ENCODE measurements around the gene CERS5.

CERS5 gene

DNA sequence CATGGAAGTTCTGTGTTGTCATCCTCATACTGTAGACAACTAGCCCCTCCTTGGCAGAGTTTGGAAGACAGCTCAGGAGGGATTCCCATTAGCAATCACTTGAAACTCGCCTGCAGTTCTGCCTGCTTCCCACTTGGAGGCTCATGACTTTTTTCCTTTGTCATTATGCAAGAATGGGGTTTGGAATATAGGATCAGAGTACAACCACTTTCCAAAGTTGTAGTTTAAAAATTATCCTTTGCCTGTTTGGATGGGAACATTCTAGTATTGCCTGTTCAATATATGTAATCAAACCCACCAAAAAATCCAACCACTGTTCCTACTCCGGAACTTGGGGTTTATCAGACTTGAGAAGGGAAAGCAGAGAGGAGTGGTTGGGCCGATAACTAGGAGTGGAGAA, 65.5 kb downstream of the CERS5 start:
- Histone ChIP-seq H3K36me3 (ENCODE audit: control insufficient read depth in 5 of 5, insufficient read depth in 5 of 5, low read length in 5 of 5) (peaks cover 6 to 51% (median 43%) of the 10 kb centered on the region in 5 donors), H3K27ac (ENCODE audit: low read depth, low read length) (peak overlapping the region; percentile 92)

GRCh38 chr12:50100561-50100960, 66.6 kb downstream of the CERS5 start:
- H3K9ac ChIP-seq (ENCODE audit: low read length in 5 of 5), result no peak overlapping the region
- peaks cover 12 to 54% (median 53%) of the 10 kb centered on the region in 5 donors for H3K36me3 ChIP-seq (ENCODE audit: control insufficient read depth in 5 of 5, insufficient read depth in 5 of 5, low read length in 5 of 5)
- H3K4me1 ChIP-seq (ENCODE audit: control insufficient read depth in 5 of 5, insufficient read depth in 5 of 5, low read length in 5 of 5), result peaks cover 21 to 45% (median 39%) of the 10 kb centered on the region in 5 donors
- H3K9me3 ChIP-seq (ENCODE audit: control insufficient read depth in 5 of 5, low read length in 5 of 5), result peaks cover 0 to 3% (median 0%) of the 10 kb centered on the region in 5 donors
- peaks cover 0 to 5% (median 0%) of the 10 kb centered on the region in 5 donors for H3K27me3 ChIP-seq (ENCODE audit: control insufficient read depth in 5 of 5, insufficient read depth in 4 of 5, low read length in 5 of 5)
- no peak overlapping the region for H3K4me3 ChIP-seq (ENCODE audit: low read depth in 1 of 5, low read length in 5 of 5)
- H3K27ac ChIP-seq (ENCODE audit: low read depth, low read length), result peak overlapping the region; percentile 49

More for the DNA sequence above, 65.5 kb downstream of the CERS5 start:
- Histone ChIP-seq H3K4me1 (ENCODE audit: control insufficient read depth in 5 of 5, insufficient read depth in 5 of 5, low read length in 5 of 5) (peaks cover 21 to 56% (median 50%) of the 10 kb centered on the region in 5 donors), H3K9ac (ENCODE audit: low read length in 5 of 5) (peak overlapping the region in 2 of 5 donors; percentile 69 to 100), H3K4me3 (ENCODE audit: low read depth in 1 of 5, low read length in 5 of 5) (peak overlapping the region in 1 of 5 donors; percentile 47), H3K9me3 (ENCODE audit: control insufficient read depth in 5 of 5, low read length in 5 of 5) (peaks cover 0 to 3% (median 0%) of the 10 kb centered on the region in 5 donors), H3K27me3 (ENCODE audit: control insufficient read depth in 5 of 5, insufficient read depth in 4 of 5, low read length in 5 of 5) (peaks cover 0 to 5% (median 0%) of the 10 kb centered on the region in 5 donors)

DNA sequence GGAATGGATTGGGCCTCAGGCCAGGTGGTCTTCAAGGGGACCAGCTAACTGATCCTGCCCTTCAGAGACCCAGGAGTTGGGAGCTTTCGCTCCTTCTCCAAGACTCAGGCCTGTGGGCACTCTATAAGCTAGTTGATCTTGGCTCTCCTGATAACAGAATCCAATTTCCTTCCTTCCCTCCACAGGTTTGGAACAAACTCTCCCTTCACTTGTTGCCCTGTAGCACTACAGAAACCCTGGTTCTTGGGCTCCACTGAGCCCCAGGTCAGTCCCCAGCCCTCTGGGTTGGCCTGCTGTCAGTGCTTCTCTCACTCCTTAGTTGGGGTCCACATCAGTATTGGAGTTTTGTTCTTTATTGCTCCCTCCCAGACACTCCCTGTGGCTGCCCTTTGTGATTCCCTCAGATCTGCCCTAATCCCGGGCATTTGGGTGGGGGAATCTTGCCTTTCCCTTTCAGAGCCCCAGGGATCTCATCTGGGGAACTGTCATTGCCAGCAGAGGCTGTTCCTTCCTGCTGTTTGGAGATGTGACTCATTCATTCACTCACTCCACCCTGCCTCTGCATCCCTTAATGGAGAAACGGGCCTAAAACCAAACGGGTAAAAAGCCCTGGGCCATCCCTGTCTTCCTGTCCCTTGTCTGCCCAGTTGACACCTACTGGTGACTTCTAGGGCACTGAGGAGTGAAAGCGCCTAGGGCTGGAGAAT, 67.7 kb downstream of the CERS5 start:
- H3K4me3 ChIP-seq (ENCODE audit: low read depth in 1 of 5, low read length in 5 of 5), result no peak overlapping the region
- H3K36me3 ChIP-seq (ENCODE audit: control insufficient read depth in 5 of 5, insufficient read depth in 5 of 5, low read length in 5 of 5), result peaks cover 12 to 65% (median 63%) of the 10 kb centered on the region in 5 donors
- H3K27me3 ChIP-seq (ENCODE audit: control insufficient read depth in 5 of 5, insufficient read depth in 4 of 5, low read length in 5 of 5), result peaks cover 0 to 5% (median 0%) of the 10 kb centered on the region in 5 donors

GRCh38 chr12:50097952-50098351, 69.2 kb downstream of the CERS5 start:
- Histone ChIP-seq H3K9me3 (ENCODE audit: control insufficient read depth in 5 of 5, low read length in 5 of 5) (peaks cover 0 to 3% (median 0%) of the 10 kb centered on the region in 5 donors), H3K4me1 (ENCODE audit: control insufficient read depth in 5 of 5, insufficient read depth in 5 of 5, low read length in 5 of 5) (peaks cover 17 to 27% (median 20%) of the 10 kb centered on the region in 5 donors), H3K27me3 (ENCODE audit: control insufficient read depth in 5 of 5, insufficient read depth in 4 of 5, low read length in 5 of 5) (peaks cover 0 to 5% (median 0%) of the 10 kb centered on the region in 5 donors), H3K4me3 (ENCODE audit: low read depth in 1 of 5, low read length in 5 of 5) (no peak overlapping the region), H3K9ac (ENCODE audit: low read length in 5 of 5) (no peak overlapping the region), H3K36me3 (ENCODE audit: control insufficient read depth in 5 of 5, insufficient read depth in 5 of 5, low read length in 5 of 5) (peaks cover 18 to 80% (median 74%) of the 10 kb centered on the region in 5 donors), H3K27ac (ENCODE audit: low read depth, low read length) (no peak overlapping the region)

More for the DNA sequence above, 67.7 kb downstream of the CERS5 start:
- peak overlapping the region in 3 of 5 donors; percentile 0 to 10 (median 1) for H3K9ac ChIP-seq (ENCODE audit: low read length in 5 of 5)
- peak overlapping the region; percentile 57 for H3K27ac ChIP-seq (ENCODE audit: low read depth, low read length)
- H3K4me1 ChIP-seq (ENCODE audit: control insufficient read depth in 5 of 5, insufficient read depth in 5 of 5, low read length in 5 of 5), result peaks cover 21 to 35% (median 34%) of the 10 kb centered on the region in 5 donors
- H3K9me3 ChIP-seq (ENCODE audit: control insufficient read depth in 5 of 5, low read length in 5 of 5), result peaks cover 0 to 3% (median 0%) of the 10 kb centered on the region in 5 donors

DNA sequence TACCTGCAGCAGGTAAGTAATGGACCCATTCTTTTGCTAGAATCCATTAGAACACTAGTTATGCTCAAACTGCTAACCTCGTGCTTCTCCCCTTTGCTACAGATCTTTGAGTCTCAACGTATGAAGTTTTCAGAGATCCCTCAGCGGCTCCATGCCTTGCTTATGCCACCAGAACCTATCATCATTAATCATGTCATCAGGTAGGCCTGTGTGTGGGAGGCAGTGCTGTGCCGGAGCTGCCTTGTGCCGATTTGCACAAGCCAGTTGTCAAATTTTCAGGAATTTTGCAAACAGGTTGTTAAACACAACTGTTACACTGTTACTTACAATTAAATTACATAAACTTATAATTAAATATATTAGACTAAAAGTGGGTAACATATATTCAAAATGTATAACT, 76.8 kb downstream of the CERS5 start:
- H3K36me3 ChIP-seq (ENCODE audit: control insufficient read depth in 5 of 5, insufficient read depth in 5 of 5, low read length in 5 of 5), result peaks cover 30 to 89% (median 73%) of the 10 kb centered on the region in 5 donors
- H3K27ac ChIP-seq (ENCODE audit: low read depth, low read length), result no peak overlapping the region
- H3K27me3 ChIP-seq (ENCODE audit: control insufficient read depth in 5 of 5, insufficient read depth in 4 of 5, low read length in 5 of 5), result no peaks in the 10 kb centered on the region
- H3K9ac ChIP-seq (ENCODE audit: low read length in 5 of 5), result peak overlapping the region in 1 of 5 donors; percentile 11
- no peaks in the 10 kb centered on the region for H3K9me3 ChIP-seq (ENCODE audit: control insufficient read depth in 5 of 5, low read length in 5 of 5)
- H3K4me1 ChIP-seq (ENCODE audit: control insufficient read depth in 5 of 5, insufficient read depth in 5 of 5, low read length in 5 of 5), result peaks cover 0 to 10% (median 7%) of the 10 kb centered on the region in 5 donors
- no peak overlapping the region for H3K4me3 ChIP-seq (ENCODE audit: low read depth in 1 of 5, low read length in 5 of 5)

DNA sequence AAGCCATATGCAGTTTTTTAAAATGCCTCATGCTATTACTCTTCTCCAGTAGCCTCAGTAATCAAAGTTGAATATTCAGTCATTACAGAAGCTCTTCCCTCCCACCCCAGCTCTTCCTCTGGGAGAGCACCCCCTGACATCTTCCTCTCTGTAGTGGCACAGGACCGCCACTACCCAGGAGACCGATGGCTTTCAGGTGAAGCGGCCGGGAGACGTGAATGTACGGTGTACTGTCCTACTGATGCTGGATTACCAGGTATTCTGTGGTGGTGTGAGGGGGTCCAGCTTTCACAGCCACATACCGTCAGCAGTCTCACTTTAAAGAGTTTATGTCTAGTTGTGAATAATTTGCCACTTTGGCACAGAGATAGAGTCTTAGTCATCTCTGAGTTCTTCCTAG, 77.4 kb downstream of the CERS5 start:
- no peaks in the 10 kb centered on the region for H3K9me3 ChIP-seq (ENCODE audit: control insufficient read depth in 5 of 5, low read length in 5 of 5)
- peaks cover under 1 to 11% (median 8%) of the 10 kb centered on the region in 5 donors for H3K4me1 ChIP-seq (ENCODE audit: control insufficient read depth in 5 of 5, insufficient read depth in 5 of 5, low read length in 5 of 5)
- no peak overlapping the region for H3K4me3 ChIP-seq (ENCODE audit: low read depth in 1 of 5, low read length in 5 of 5)
- no peaks in the 10 kb centered on the region for H3K27me3 ChIP-seq (ENCODE audit: control insufficient read depth in 5 of 5, insufficient read depth in 4 of 5, low read length in 5 of 5)
- no peak overlapping the region for H3K9ac ChIP-seq (ENCODE audit: low read length in 5 of 5)
- H3K36me3 ChIP-seq (ENCODE audit: control insufficient read depth in 5 of 5, insufficient read depth in 5 of 5, low read length in 5 of 5), result peaks cover 30 to 83% (median 67%) of the 10 kb centered on the region in 5 donors
- H3K27ac ChIP-seq (ENCODE audit: low read depth, low read length), result no peak overlapping the region

- Histone ChIP-seq H3K27ac (ENCODE audit: low read depth, low read length) (no peak overlapping the region), H3K4me3 (ENCODE audit: low read depth in 1 of 5, low read length in 5 of 5) (no peak overlapping the region), H3K36me3 (ENCODE audit: control insufficient read depth in 5 of 5, insufficient read depth in 5 of 5, low read length in 5 of 5) (peaks cover 24 to 73% (median 58%) of the 10 kb centered on the region in 5 donors), H3K27me3 (ENCODE audit: control insufficient read depth in 5 of 5, insufficient read depth in 4 of 5, low read length in 5 of 5) (no peaks in the 10 kb centered on the region), H3K9ac (ENCODE audit: low read length in 5 of 5) (no peak overlapping the region), H3K4me1 (ENCODE audit: control insufficient read depth in 5 of 5, insufficient read depth in 5 of 5, low read length in 5 of 5) (peaks cover 2 to 18% (median 15%) of the 10 kb centered on the region in 5 donors), H3K9me3 (ENCODE audit: control insufficient read depth in 5 of 5, low read length in 5 of 5) (no peaks in the 10 kb centered on the region)
Measured at GRCh38 chr12:50088577-50089335, 78.4 kb downstream of the CERS5 start.

DNA sequence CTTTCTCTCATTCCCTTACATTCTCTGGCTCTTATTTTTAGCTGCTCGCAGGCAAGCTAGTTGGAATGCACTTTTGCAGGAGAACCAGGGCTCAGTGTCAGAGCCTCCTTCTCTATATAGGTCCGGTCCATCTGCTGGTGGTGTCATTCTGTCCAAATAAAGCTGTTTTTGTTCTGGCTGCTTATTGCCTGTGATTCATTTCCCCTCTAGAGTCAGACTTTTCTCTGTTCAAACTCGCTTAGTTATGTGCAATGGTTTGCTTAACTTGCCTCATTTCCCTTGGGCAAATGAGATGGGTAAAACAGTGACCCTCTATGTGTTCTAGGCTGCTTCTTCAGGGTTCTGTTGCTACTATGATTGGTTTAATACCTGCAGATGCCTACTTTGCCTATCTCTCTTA, 79.2 kb downstream of the CERS5 start:
- no peak overlapping the region for H3K27ac ChIP-seq (ENCODE audit: low read depth, low read length)
- peaks cover 2 to 25% (median 19%) of the 10 kb centered on the region in 5 donors for H3K4me1 ChIP-seq (ENCODE audit: control insufficient read depth in 5 of 5, insufficient read depth in 5 of 5, low read length in 5 of 5)
- no peak overlapping the region for H3K9ac ChIP-seq (ENCODE audit: low read length in 5 of 5)

DNA sequence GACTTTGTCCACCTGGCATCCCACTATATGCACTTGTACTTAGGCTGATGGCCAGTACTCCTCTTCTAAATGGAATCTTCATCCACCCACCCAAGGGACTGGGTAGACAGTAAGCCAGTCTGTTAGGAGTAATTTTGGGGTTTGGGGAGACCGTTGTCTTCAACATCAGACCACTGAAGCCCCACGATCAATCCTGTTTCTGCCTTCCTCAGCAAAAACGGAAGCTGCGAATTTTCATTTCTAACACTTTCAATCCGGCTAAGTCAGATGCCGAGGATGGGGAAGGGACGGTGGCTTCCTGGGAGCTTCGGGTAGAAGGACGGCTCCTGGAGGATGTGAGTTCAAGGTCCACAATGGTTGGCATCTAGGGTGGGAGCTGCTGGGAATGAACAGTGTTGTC, 80.0 kb downstream of the CERS5 start:
- Histone ChIP-seq H3K4me3 (ENCODE audit: low read depth in 1 of 5, low read length in 5 of 5) (no peak overlapping the region), H3K9me3 (ENCODE audit: control insufficient read depth in 5 of 5, low read length in 5 of 5) (no peaks in the 10 kb centered on the region), H3K4me1 (ENCODE audit: control insufficient read depth in 5 of 5, insufficient read depth in 5 of 5, low read length in 5 of 5) (peaks cover 4 to 31% (median 19%) of the 10 kb centered on the region in 5 donors), H3K27ac (ENCODE audit: low read depth, low read length) (peak overlapping the region; percentile 94), H3K9ac (ENCODE audit: low read length in 5 of 5) (peak overlapping the region in 1 of 5 donors; percentile 20), H3K27me3 (ENCODE audit: control insufficient read depth in 5 of 5, insufficient read depth in 4 of 5, low read length in 5 of 5) (no peaks in the 10 kb centered on the region), H3K36me3 (ENCODE audit: control insufficient read depth in 5 of 5, insufficient read depth in 5 of 5, low read length in 5 of 5) (peaks cover 22 to 57% (median 48%) of the 10 kb centered on the region in 5 donors)

More for the DNA sequence above, 79.2 kb downstream of the CERS5 start:
- H3K27me3 ChIP-seq (ENCODE audit: control insufficient read depth in 5 of 5, insufficient read depth in 4 of 5, low read length in 5 of 5), result no peaks in the 10 kb centered on the region
- peaks cover 24 to 65% (median 53%) of the 10 kb centered on the region in 5 donors for H3K36me3 ChIP-seq (ENCODE audit: control insufficient read depth in 5 of 5, insufficient read depth in 5 of 5, low read length in 5 of 5)
- H3K4me3 ChIP-seq (ENCODE audit: low read depth in 1 of 5, low read length in 5 of 5), result no peak overlapping the region
- H3K9me3 ChIP-seq (ENCODE audit: control insufficient read depth in 5 of 5, low read length in 5 of 5), result no peaks in the 10 kb centered on the region

All from subcutaneous abdominal adipose tissue (tissue), 5 donors.